Gastroesophageal sphincter (tissue), 4 donors: Measurements from ENCODE around the gene ZC3H10. TPM values are rescaled to one million over a fixed set of nuclear protein-coding genes. Genes with fewer than 3 reads are reported as not detected.
A peak's percentile ranks its signal among the peaks of the same experiment; 100 is the strongest.

Experiments
- ATAC-seq: fragments of 150-250 bp; one replicate; pipeline ENCODE4 v1.9.1; 2016; ENCODE audit warnings: mild to moderate bottlenecking, moderate library complexity
- H3K27ac ChIP-seq, 4 donors: fragments of 200-600 bp; sonication (generic) in 3 of 4; 1 replicate in 3 of 4; 2 replicates in 1 of 4; pipeline ENCODE4 v1.5.1; 2016 to 2019
- H3K27me3 ChIP-seq: fragments of 200-600 bp; sonication (generic); one replicate; pipeline ENCODE4 v1.5.1; 2019
- H3K36me3 ChIP-seq, 2 donors: fragments of 200-600 bp; sonication (generic); one replicate each; pipeline ENCODE4 v1.5.1; 2019; ENCODE audit warnings: control low read depth in 1 of 2
- H3K4me1 ChIP-seq, 3 donors: fragments of 200-600 bp; sonication (generic); 1 replicate in 2 of 3; 2 replicates in 1 of 3; pipeline ENCODE4 v1.5.1; 2016 to 2019; ENCODE audit warnings: control low read depth in 2 of 3
- H3K4me3 ChIP-seq, 2 donors: fragments of 200-600 bp; sonication (generic); one replicate each; pipeline ENCODE4 v1.5.1; 2019; ENCODE audit warnings: mild to moderate bottlenecking in 1 of 2, moderate library complexity in 1 of 2
- H3K9me3 ChIP-seq, 3 donors: fragments of 200-600 bp; sonication (generic); one replicate each; pipeline ENCODE4 v1.5.1; 2017 to 2019; ENCODE audit warnings: control low read depth in 2 of 3
- CTCF ChIP-seq, 4 experiments: fragments of 200-600 bp in 2 of 4; fragments of 450-650 bp in 2 of 4; sonication (generic) in 1 of 4; IDR thresholded peaks; one replicate each; pipeline ENCODE4 v1.5.1; 2017 to 2019; ENCODE audit warnings: antibody characterized with exemption in 4 of 4, mild to moderate bottlenecking in 2 of 4, moderate library complexity in 2 of 4
- EP300 ChIP-seq: sonication (generic); formaldehyde crosslinking; IDR thresholded peaks from one replicate; pipeline ENCODE4 v1.6.1; 2017; ENCODE audit warnings: antibody characterized with exemption, mild to moderate bottlenecking
- POLR2A ChIP-seq, 2 donors: fragments of 450-650 bp; IDR thresholded peaks; one replicate each; pipeline ENCODE4 v1.6.1; 2017; ENCODE audit warnings: antibody characterized with exemption in 2 of 2, mild to moderate bottlenecking in 2 of 2, moderate library complexity in 1 of 2
- POLR2AphosphoS5 ChIP-seq: sonication (generic); formaldehyde crosslinking; IDR thresholded peaks from one replicate; pipeline ENCODE4 v1.6.1; 2017; ENCODE audit warnings: antibody characterized with exemption
- WGBS, 2 donors: methylation state at CpG; one replicate each; pipeline ENCODE4 v1.1.5; 2018; ENCODE audit warnings: low coverage in 1 of 2; 5-methylcytosine and 5-hydroxymethylcytosine counted together
- total RNA-seq, 4 donors: library from RNA; depleted of rRNA; stranded (reverse); fragments of >200 nt; gene quantifications; one replicate each; pipeline ENCODE4 v1.1.0, GENCODE V29; 2016

The ZC3H10 gene
- total RNA-seq, 4 donors from 2014 or later, result 5.0 to 7.4 (median 5.8) TPM

DNA sequence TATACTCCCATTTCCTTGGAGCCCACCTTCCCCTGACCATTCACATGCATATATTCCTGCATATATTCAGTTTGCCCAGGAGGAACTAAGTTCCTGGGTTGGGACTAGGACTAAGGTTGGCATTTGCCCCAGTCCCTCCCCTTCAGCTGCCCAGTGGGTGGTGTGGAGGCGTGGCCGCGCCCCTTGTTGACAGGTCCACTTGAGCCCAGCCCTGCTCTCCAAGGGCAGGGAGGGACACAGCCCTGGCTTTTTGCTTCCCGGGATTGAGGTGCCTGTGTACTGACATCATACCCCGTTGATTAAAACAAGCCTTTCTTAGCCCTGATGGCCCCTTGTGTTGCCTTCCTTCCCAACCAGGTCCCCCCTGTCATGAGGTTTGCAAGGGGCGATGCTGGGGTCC lies 30.8 kb upstream of the ZC3H10 start:
- Histone ChIP-seq H3K4me1 (no peaks in the 10 kb centered on the region), H3K27me3 (no peaks in the 10 kb centered on the region), H3K4me3 (no peak overlapping the region), H3K9me3 (no peaks in the 10 kb centered on the region), H3K36me3 (no peaks in the 10 kb centered on the region), H3K27ac (peak overlapping the region in 2 of 4 donors; percentile 35 to 51)
- no peak for ATAC-seq
- no CpG with 5 or more reads among the region's 6 CpGs for WGBS, 2 donors
- TF ChIP-seq CTCF (IDR thresholded peaks at IDR 0.05) (no peak), EP300 (no peak), POLR2AphosphoS5 (no peak), POLR2A (IDR thresholded peaks at IDR 0.05) (no peak)

GRCh38 chr12:56097738-56098137 lies 20.3 kb upstream of the ZC3H10 start:
- Histone ChIP-seq H3K27me3 (peaks cover 14% of the 10 kb centered on the region), H3K27ac (no peak overlapping the region), H3K9me3 (no peaks in the 10 kb centered on the region), H3K36me3 (no peaks in the 10 kb centered on the region), H3K4me1 (peaks cover 0 to under 1% (median 0%) of the 10 kb centered on the region in 3 donors), H3K4me3 (no peak overlapping the region)
- no peak for TF ChIP-seq POLR2A (IDR thresholded peaks at IDR 0.05)
- no peak for TF ChIP-seq CTCF (IDR thresholded peaks at IDR 0.05)
- no peak for TF ChIP-seq POLR2AphosphoS5
- TF ChIP-seq EP300, result no peak
- 80 to 98% methylated on average over 5 to 6 of the region's 6 CpGs for WGBS, 2 donors
- no peak for ATAC-seq

DNA sequence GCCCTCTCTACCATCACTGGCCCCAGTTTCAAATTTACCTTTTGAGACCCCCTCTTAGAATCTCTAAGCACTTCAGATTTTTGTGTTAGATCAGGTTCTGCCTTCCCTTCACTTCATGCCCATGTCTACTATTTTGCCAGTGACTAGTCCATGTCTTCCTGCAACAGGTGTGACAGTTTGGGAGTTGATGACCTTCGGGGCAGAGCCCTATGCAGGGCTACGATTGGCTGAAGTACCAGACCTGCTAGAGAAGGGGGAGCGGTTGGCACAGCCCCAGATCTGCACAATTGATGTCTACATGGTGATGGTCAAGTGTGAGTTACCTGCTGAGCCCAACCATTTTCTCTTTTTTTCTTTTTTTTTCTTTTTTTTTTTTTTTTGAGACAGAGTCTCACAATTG lies 19.5 kb upstream of the ZC3H10 start:
- TF ChIP-seq POLR2A (IDR thresholded peaks at IDR 0.05) (no peak), EP300 (no peak), CTCF (IDR thresholded peaks at IDR 0.05) (no peak), POLR2AphosphoS5 (no peak)
- H3K27me3 ChIP-seq, result peaks cover 12% of the 10 kb centered on the region
- no peak overlapping the region for H3K4me3 ChIP-seq
- no peak for ATAC-seq
- WGBS, 2 donors, result 50 to 92% methylated on average over 1 to 2 of the region's 3 CpGs
- no peaks in the 10 kb centered on the region for H3K36me3 ChIP-seq
- no peaks in the 10 kb centered on the region for H3K9me3 ChIP-seq
- peaks cover 0 to 9% (median 6%) of the 10 kb centered on the region in 3 donors for H3K4me1 ChIP-seq
- no peak overlapping the region for H3K27ac ChIP-seq

- Histone ChIP-seq H3K36me3 (no peaks in the 10 kb centered on the region), H3K4me1 (peaks cover 0 to 13% (median 8%) of the 10 kb centered on the region in 3 donors), H3K27ac (no peak overlapping the region), H3K4me3 (no peak overlapping the region), H3K9me3 (no peaks in the 10 kb centered on the region), H3K27me3 (peaks cover under 1% of the 10 kb centered on the region)
- 84 to 90% methylated on average over 2 to 3 of the region's 4 CpGs for WGBS, 2 donors
- no peak for ATAC-seq
- TF ChIP-seq POLR2AphosphoS5 (no peak), CTCF (IDR thresholded peaks at IDR 0.05) (no peak), EP300 (no peak), POLR2A (IDR thresholded peaks at IDR 0.05) (no peak)
Measured at GRCh38 chr12:56099787-56100186, 18.3 kb upstream of the ZC3H10 start.

GRCh38 chr12:56101045-56101444 lies 17.0 kb upstream of the ZC3H10 start:
- Histone ChIP-seq H3K27ac (no peak overlapping the region), H3K9me3 (no peaks in the 10 kb centered on the region), H3K4me3 (no peak overlapping the region), H3K4me1 (peaks cover 6 to 25% (median 17%) of the 10 kb centered on the region in 3 donors), H3K27me3 (no peaks in the 10 kb centered on the region), H3K36me3 (no peaks in the 10 kb centered on the region)
- TF ChIP-seq POLR2A (IDR thresholded peaks at IDR 0.05) (no peak), EP300 (no peak), CTCF (IDR thresholded peaks at IDR 0.05) (no peak), POLR2AphosphoS5 (no peak)
- ATAC-seq, result no peak
- 79% methylated on average over 3 to 7 of the region's 14 CpGs for WGBS, 2 donors
